ENCODE measurements around the gene GNAI1.

- TF ChIP-seq CTCF (conservative IDR thresholded peaks at IDR 0.05) = no peak
- no peak for TF ChIP-seq ZFX (IDR thresholded peaks at IDR 0.05)
These were observed 115.1 kb downstream of the GNAI1 start for GRCh38 chr7:80249619-80250295.
